SU-DHL-6 (cell line): ENCODE measurements around the gene MSX1.

ENCODE experiments used
- EZH2phosphoT487 ChIP-seq: fragments of 200-600 bp; sonication (generic), shearing (Covaris generic); conservative IDR thresholded peaks from 2 replicates; pipeline ENCODE4 v1.6.1; 2018; ENCODE audit warnings: mild to moderate bottlenecking, antibody characterized with exemption, low read length, moderate library complexity, mixed read lengths
- TF ChIP-seq, protein P1 (sequence below): fragments of 200-600 bp; sonication (generic); IDR thresholded peaks from one replicate; pipeline ENCODE4 v1.5.1; 2017; ENCODE audit warnings: antibody characterized with exemption, mild to moderate bottlenecking, low read length, moderate library complexity; ENCODE audit not compliant: insufficient read depth, poor library complexity, severe bottlenecking

DNA sequence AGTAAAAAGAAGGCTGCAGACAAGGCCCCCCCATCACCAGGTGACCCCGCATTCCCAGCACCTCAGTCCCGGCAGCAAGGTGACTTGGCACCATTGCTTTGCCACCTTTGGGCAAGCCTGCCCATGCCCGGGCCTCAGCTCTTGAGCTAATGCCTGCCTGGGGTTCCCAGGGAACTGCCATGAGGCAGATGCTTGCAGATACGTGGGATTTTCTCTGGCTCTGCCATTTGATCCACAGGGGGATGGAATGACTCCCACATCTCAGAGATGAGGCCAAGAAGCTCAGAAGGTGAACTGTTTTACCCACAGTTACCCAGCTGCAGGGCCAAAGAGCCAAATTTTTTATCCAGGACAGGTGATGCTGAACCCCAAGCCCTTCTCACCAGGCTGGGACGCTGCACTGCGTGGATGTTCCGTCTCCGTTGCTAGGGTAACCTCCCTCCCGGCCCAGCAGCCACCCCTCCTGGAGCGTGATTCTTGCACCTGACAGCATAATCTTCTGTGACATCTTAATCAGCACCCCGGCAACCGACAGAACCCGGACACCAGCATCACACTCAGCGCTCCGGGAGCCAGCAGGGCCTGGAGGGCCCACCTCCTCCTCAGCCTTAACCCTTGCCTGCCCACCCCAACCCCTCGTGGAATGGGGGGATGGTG is 15.7 kb upstream of the MSX1 start:
- TF ChIP-seq, protein P1, sequence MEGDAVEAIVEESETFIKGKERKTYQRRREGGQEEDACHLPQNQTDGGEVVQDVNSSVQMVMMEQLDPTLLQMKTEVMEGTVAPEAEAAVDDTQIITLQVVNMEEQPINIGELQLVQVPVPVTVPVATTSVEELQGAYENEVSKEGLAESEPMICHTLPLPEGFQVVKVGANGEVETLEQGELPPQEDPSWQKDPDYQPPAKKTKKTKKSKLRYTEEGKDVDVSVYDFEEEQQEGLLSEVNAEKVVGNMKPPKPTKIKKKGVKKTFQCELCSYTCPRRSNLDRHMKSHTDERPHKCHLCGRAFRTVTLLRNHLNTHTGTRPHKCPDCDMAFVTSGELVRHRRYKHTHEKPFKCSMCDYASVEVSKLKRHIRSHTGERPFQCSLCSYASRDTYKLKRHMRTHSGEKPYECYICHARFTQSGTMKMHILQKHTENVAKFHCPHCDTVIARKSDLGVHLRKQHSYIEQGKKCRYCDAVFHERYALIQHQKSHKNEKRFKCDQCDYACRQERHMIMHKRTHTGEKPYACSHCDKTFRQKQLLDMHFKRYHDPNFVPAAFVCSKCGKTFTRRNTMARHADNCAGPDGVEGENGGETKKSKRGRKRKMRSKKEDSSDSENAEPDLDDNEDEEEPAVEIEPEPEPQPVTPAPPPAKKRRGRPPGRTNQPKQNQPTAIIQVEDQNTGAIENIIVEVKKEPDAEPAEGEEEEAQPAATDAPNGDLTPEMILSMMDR, result no peak
- TF ChIP-seq EZH2phosphoT487, result no peak
